H9 (cell line): ENCODE data around the gene ATP12A. TPM values are rescaled to one million over a fixed set of nuclear protein-coding genes. Genes with fewer than 3 reads are reported as not detected.
A peak's percentile ranks its signal among the peaks of the same experiment; 100 is the strongest.

Source experiments
- DNase-seq: peaks from one replicate; pipeline ENCODE4 v3.0.0-alpha.2; 2017
- H2AFZ ChIP-seq: one replicate; pipeline ENCODE4 v1.6.1; 2013; ENCODE audit warnings: mild to moderate bottlenecking, low read length, control low read depth, moderate library complexity
- H2AK5ac ChIP-seq: 2 replicates; pipeline ENCODE4 v1.6.1; 2013; ENCODE audit warnings: low read length, control low read depth, mixed read lengths; ENCODE audit not compliant: insufficient read length
- H2BK120ac ChIP-seq: one replicate; pipeline ENCODE4 v1.6.1; 2013; ENCODE audit warnings: low read depth, mild to moderate bottlenecking, low read length, control low read depth, inconsistent platforms; ENCODE audit not compliant: poor library complexity, severe bottlenecking
- H2BK12ac ChIP-seq: 2 replicates; pipeline ENCODE4 v1.6.1; 2013; ENCODE audit warnings: low read length, control low read depth, mixed read lengths, low read depth; ENCODE audit not compliant: insufficient read length
- H2BK15ac ChIP-seq: 2 replicates; pipeline ENCODE4 v1.6.1; 2013; ENCODE audit warnings: low read depth, low read length, control low read depth
- H2BK20ac ChIP-seq: one replicate; pipeline ENCODE4 v1.6.1; 2013; ENCODE audit warnings: low read depth, mild to moderate bottlenecking, low read length, control low read depth, inconsistent platforms; ENCODE audit not compliant: poor library complexity, severe bottlenecking
- H2BK5ac ChIP-seq: 2 replicates; pipeline ENCODE4 v1.6.1; 2013; ENCODE audit warnings: low read length, control low read depth, mixed read lengths; ENCODE audit not compliant: insufficient read length
- H3K14ac ChIP-seq: 2 replicates; pipeline ENCODE4 v1.6.1; 2013; ENCODE audit warnings: low read length, control low read depth; ENCODE audit not compliant: insufficient read depth
- H3K18ac ChIP-seq: 2 replicates; pipeline ENCODE4 v1.6.1; 2013; ENCODE audit warnings: low read depth, mild to moderate bottlenecking, mixed read lengths, low read length, control low read depth; ENCODE audit not compliant: insufficient read length
- H3K23ac ChIP-seq: 2 replicates; pipeline ENCODE4 v1.6.1; 2013; ENCODE audit warnings: low read length, control low read depth, mixed read lengths, low read depth; ENCODE audit not compliant: insufficient read length
- H3K23me2 ChIP-seq: 2 replicates; pipeline ENCODE4 v1.6.1; 2013; ENCODE audit warnings: low read depth, mild to moderate bottlenecking, mixed read lengths, low read length, control low read depth; ENCODE audit not compliant: insufficient read length, poor library complexity, severe bottlenecking
- H3K27ac ChIP-seq: 2 replicates; pipeline ENCODE4 v1.5.1; 2013; ENCODE audit warnings: low read length, control low read depth, mixed read lengths, low read depth; ENCODE audit not compliant: insufficient read length
- H3K27me3 ChIP-seq: 2 replicates; pipeline ENCODE4 v1.6.1; 2013; ENCODE audit warnings: low read length, control low read depth, inconsistent platforms; ENCODE audit not compliant: insufficient read depth
- H3K4ac ChIP-seq: 2 replicates; pipeline ENCODE4 v1.6.1; 2013; ENCODE audit warnings: low read depth, mild to moderate bottlenecking, control low read depth, inconsistent platforms, low read length, moderate library complexity
- H3K4me1 ChIP-seq: 2 replicates; pipeline ENCODE4 v1.6.1; 2013; ENCODE audit warnings: low read length, control low read depth, inconsistent platforms; ENCODE audit not compliant: insufficient read depth
- H3K4me2 ChIP-seq: 2 replicates; pipeline ENCODE4 v1.6.1; 2013; ENCODE audit warnings: low read length, control low read depth, mixed read lengths; ENCODE audit not compliant: insufficient read length, insufficient read depth
- H3K56ac ChIP-seq: 2 replicates; pipeline ENCODE4 v1.6.1; 2013; ENCODE audit warnings: low read depth, mild to moderate bottlenecking, mixed read lengths, low read length, control low read depth; ENCODE audit not compliant: insufficient read length
- H3K79me1 ChIP-seq: 2 replicates; pipeline ENCODE4 v1.6.1; 2013; ENCODE audit warnings: low read depth, mild to moderate bottlenecking, moderate library complexity, low read length, control low read depth, inconsistent platforms; ENCODE audit not compliant: insufficient read depth, poor library complexity, severe bottlenecking
- H3K79me2 ChIP-seq: 2 replicates; pipeline ENCODE4 v1.6.1; 2013; ENCODE audit warnings: low read length, control low read depth, inconsistent platforms; ENCODE audit not compliant: insufficient read depth
- H3K9ac ChIP-seq: 2 replicates; pipeline ENCODE4 v1.6.1; 2013; ENCODE audit warnings: low read length, control low read depth, mixed read lengths; ENCODE audit not compliant: insufficient read length; ENCODE audit errors: extremely low read depth
- H3K9me3 ChIP-seq: one replicate; pipeline ENCODE4 v1.6.1; 2013; ENCODE audit warnings: low read depth, low read length, inconsistent platforms; ENCODE audit not compliant: control insufficient read depth
- H3T11ph ChIP-seq: one replicate; pipeline ENCODE4 v1.6.1; 2013; ENCODE audit warnings: mild to moderate bottlenecking, low read length, control low read depth, inconsistent platforms
- H4K20me1 ChIP-seq: one replicate; pipeline ENCODE4 v1.6.1; 2013; ENCODE audit not compliant: control insufficient read depth, insufficient read length, insufficient read depth
- H4K5ac ChIP-seq: 2 replicates; pipeline ENCODE4 v1.6.1; 2013; ENCODE audit warnings: low read depth, mild to moderate bottlenecking, mixed read lengths, low read length, control low read depth; ENCODE audit not compliant: insufficient read length
- H4K8ac ChIP-seq: replicated peaks from 2 replicates; pipeline ENCODE4 v1.6.1; 2013; ENCODE audit warnings: low read length, control low read depth, mixed read lengths, low read depth; ENCODE audit not compliant: insufficient read length
- H4K91ac ChIP-seq: 2 replicates; pipeline ENCODE4 v1.6.1; 2013; ENCODE audit warnings: low read depth, mild to moderate bottlenecking, moderate library complexity, mixed read lengths, low read length, control low read depth; ENCODE audit not compliant: insufficient read length
- H3K27ac Mint-ChIP-seq, 3 experiments: 2 replicates in 2 of 3; 3 replicates in 1 of 3; pipeline ENCODE4 v1.8.0; 2020 to 2021; ENCODE audit warnings: mixed read lengths in 3 of 3, mild to moderate bottlenecking in 1 of 3, moderate library complexity in 1 of 3
- H3K27me3 Mint-ChIP-seq: 2 replicates; pipeline ENCODE4 v1.8.0; 2021; ENCODE audit warnings: low read depth, mild to moderate bottlenecking, moderate library complexity, mixed read lengths
- H3K36me3 Mint-ChIP-seq, 3 experiments: 2 replicates in 2 of 3; 3 replicates in 1 of 3; pipeline ENCODE4 v1.8.0; 2020 to 2021; ENCODE audit warnings: low read depth in 3 of 3, mixed read lengths in 3 of 3; ENCODE audit not compliant: insufficient read depth in 1 of 3
- H3K4me1 Mint-ChIP-seq, 2 experiments: 2 replicates each; pipeline ENCODE4 v1.8.0; 2020; ENCODE audit warnings: mixed read lengths in 2 of 2
- H3K4me3 Mint-ChIP-seq, 2 experiments: 2 replicates in 1 of 2; 3 replicates in 1 of 2; pipeline ENCODE4 v1.8.0; 2020 to 2021; ENCODE audit warnings: mild to moderate bottlenecking in 2 of 2, mixed read lengths in 2 of 2, moderate library complexity in 1 of 2
- H3K9me3 Mint-ChIP-seq, 2 experiments: 2 replicates in 1 of 2; 3 replicates in 1 of 2; pipeline ENCODE4 v1.8.0; 2020; ENCODE audit warnings: mild to moderate bottlenecking in 2 of 2, mixed read lengths in 2 of 2, moderate library complexity in 1 of 2
- WGBS: extraction: QIAGEN DNeasy Blood & Tissue Kit; methylation state at CpG from one replicate; pipeline ENCODE4 v1.1.7; 2013; ENCODE audit warnings: missing lambda C conversion rate, low lambda C conversion rate, mixed read lengths; ENCODE audit not compliant: insufficient read length; ENCODE audit errors: extremely low coverage; 5-methylcytosine and 5-hydroxymethylcytosine counted together
- total RNA-seq: library from RNA; stranded (reverse); gene quantifications from 2 replicates; pipeline ENCODE4 v1.2.1, GENCODE V29; 2021
- TF ChIP-seq, protein P1 (sequence below): fragments of 200-600 bp; sonication (generic); conservative IDR thresholded peaks from 3 replicates; pipeline ENCODE4 v1.8.0; 2021; ENCODE audit warnings: antibody characterized with exemption, mild to moderate bottlenecking

ATP12A gene
- total RNA-seq, 1 experiment from 2014 or later, result 0.94 TPM

DNA sequence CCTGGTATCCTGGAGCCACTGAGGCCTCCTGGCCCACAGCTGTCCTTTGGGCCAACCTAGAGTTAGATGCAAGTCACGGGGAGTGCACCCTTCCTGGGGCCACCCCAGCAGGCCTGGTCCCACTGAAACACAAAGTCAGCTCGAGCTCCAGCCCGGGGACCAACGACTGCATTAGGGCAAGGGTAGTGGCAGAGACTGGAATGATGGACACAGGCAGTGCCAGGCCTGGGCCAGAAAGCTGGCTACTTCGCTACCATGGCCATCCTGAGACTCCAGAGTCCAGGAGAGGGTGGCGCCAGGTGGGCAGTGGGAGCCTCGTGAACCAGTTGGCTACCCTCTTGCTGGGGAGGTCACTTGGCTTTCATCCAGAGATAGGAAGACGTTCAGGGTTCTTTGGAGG is 61.6 kb downstream of the ATP12A start:
- WGBS, result no CpG with 5 or more reads among the region's 8 CpGs
- no peaks in the 10 kb centered on the region for H3K79me2 ChIP-seq
- H3K23ac ChIP-seq, result no peak overlapping the region

More for the DNA sequence above, 61.6 kb downstream of the ATP12A start:
- Histone ChIP-seq H4K91ac (no peak overlapping the region), H3K27ac (no peak overlapping the region), H3K79me1 (no peaks in the 10 kb centered on the region), H3K4me2 (no peak overlapping the region), H3K4me1 (no peaks in the 10 kb centered on the region), H3K23me2 (peaks cover 9% of the 10 kb centered on the region), H3K14ac (no peak overlapping the region), H2BK5ac (no peak overlapping the region), H3K56ac (no peak overlapping the region), H4K8ac (no peak overlapping the region), H3K27me3 (peaks cover 23% of the 10 kb centered on the region; the same call in 1 of the 2 replicates), H2AFZ (no peak overlapping the region), H2BK12ac (no peak overlapping the region), H2BK15ac (no peak overlapping the region), H3K18ac (no peak overlapping the region), H4K20me1 (no peaks in the 10 kb centered on the region), H3K9me3 (no peaks in the 10 kb centered on the region), H3K4ac (no peak overlapping the region), H3K9ac (no peak overlapping the region), H3T11ph (no peak overlapping the region), H2BK120ac (no peak overlapping the region), H2BK20ac (no peak overlapping the region), H2AK5ac (no peak overlapping the region), H4K5ac (no peak overlapping the region)
- no peaks in the 10 kb centered on the region; a peak in 2 of 7 replicates for H3K36me3 Mint-ChIP-seq
- no peaks in the 10 kb centered on the region; a peak in 2 of 5 replicates for H3K9me3 Mint-ChIP-seq
- H3K4me3 Mint-ChIP-seq, result no peak overlapping the region
- H3K4me1 Mint-ChIP-seq, result peaks cover 11 to 14% of the 10 kb centered on the region in 2 experiments
- peaks cover 46% of the 10 kb centered on the region for H3K27me3 Mint-ChIP-seq
- TF ChIP-seq, protein P1, sequence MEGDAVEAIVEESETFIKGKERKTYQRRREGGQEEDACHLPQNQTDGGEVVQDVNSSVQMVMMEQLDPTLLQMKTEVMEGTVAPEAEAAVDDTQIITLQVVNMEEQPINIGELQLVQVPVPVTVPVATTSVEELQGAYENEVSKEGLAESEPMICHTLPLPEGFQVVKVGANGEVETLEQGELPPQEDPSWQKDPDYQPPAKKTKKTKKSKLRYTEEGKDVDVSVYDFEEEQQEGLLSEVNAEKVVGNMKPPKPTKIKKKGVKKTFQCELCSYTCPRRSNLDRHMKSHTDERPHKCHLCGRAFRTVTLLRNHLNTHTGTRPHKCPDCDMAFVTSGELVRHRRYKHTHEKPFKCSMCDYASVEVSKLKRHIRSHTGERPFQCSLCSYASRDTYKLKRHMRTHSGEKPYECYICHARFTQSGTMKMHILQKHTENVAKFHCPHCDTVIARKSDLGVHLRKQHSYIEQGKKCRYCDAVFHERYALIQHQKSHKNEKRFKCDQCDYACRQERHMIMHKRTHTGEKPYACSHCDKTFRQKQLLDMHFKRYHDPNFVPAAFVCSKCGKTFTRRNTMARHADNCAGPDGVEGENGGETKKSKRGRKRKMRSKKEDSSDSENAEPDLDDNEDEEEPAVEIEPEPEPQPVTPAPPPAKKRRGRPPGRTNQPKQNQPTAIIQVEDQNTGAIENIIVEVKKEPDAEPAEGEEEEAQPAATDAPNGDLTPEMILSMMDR, result no peak
- DNase-seq, result peak; percentile 26
- no peak overlapping the region for H3K27ac Mint-ChIP-seq
